Loucy (cell line): ENCODE results near the gene LHCGR.
"Not testable (repeated sequence)": the region's sequence is repeated elsewhere in the genome, so short reads cannot be mapped to it uniquely, and the experiment has no call there.

Experiments
- H2AFZ ChIP-seq: fragments of 200-600 bp; sonication (generic); 2 replicates; pipeline ENCODE4 v1.6.0; 2016; ENCODE audit warnings: antibody characterized with exemption, mild to moderate bottlenecking, low read length, moderate library complexity
- H3F3A ChIP-seq: fragments of 200-600 bp; 2 replicates; pipeline ENCODE4 v1.6.0; 2016; ENCODE audit warnings: antibody characterized with exemption, low read depth, mild to moderate bottlenecking
- H3K27me3 ChIP-seq: fragments of 200-600 bp; sonication (generic); 2 replicates; pipeline ENCODE4 v1.6.1; 2014; ENCODE audit warnings: low read length, mild to moderate bottlenecking; ENCODE audit not compliant: insufficient read depth, poor library complexity, severe bottlenecking
- H3K36me3 ChIP-seq: fragments of 200-600 bp; sonication (generic); 2 replicates; pipeline ENCODE4 v1.6.1; 2016; ENCODE audit warnings: low read length; ENCODE audit not compliant: insufficient read depth
- H3K4me1 ChIP-seq: fragments of 200-600 bp; sonication (generic); 2 replicates; pipeline ENCODE4 v1.5.1; 2014; ENCODE audit warnings: low read length, mild to moderate bottlenecking; ENCODE audit not compliant: insufficient read depth, poor library complexity, severe bottlenecking
- H3K4me2 ChIP-seq: fragments of 200-600 bp; sonication (generic); 2 replicates; pipeline ENCODE4 v1.6.0; 2014; ENCODE audit warnings: antibody characterized with exemption, low read length, low read depth, mild to moderate bottlenecking; ENCODE audit not compliant: poor library complexity, severe bottlenecking
- H3K4me3 ChIP-seq: fragments of 200-600 bp; sonication (generic); 2 replicates; pipeline ENCODE4 v1.5.1; 2014; ENCODE audit warnings: low read length, mild to moderate bottlenecking, mixed read lengths; ENCODE audit not compliant: poor library complexity, severe bottlenecking
- H3K79me2 ChIP-seq: fragments of 200-600 bp; sonication (generic); 2 replicates; pipeline ENCODE4 v1.6.1; 2014; ENCODE audit warnings: low read length; ENCODE audit not compliant: insufficient read depth
- H3K9ac ChIP-seq: fragments of 200-600 bp; sonication (generic); 2 replicates; pipeline ENCODE4 v1.6.0; 2014; ENCODE audit warnings: mild to moderate bottlenecking, low read depth, low read length, moderate library complexity; ENCODE audit not compliant: poor library complexity, severe bottlenecking
- H3K9me2 ChIP-seq: fragments of 200-600 bp; sonication (generic); replicated peaks from 2 replicates; pipeline ENCODE4 v1.6.1; 2016; ENCODE audit warnings: low read depth, low read length, mixed read lengths
- H3K9me3 ChIP-seq: fragments of 200-600 bp; sonication (generic); 2 replicates; pipeline ENCODE4 v1.6.1; 2014; ENCODE audit warnings: mild to moderate bottlenecking, antibody characterized with exemption, low read length, low read depth; ENCODE audit not compliant: insufficient read depth
- H4K20me1 ChIP-seq: fragments of 200-600 bp; sonication (generic); 2 replicates; pipeline ENCODE4 v1.6.0; 2014; ENCODE audit warnings: antibody characterized with exemption, low read length, mild to moderate bottlenecking; ENCODE audit not compliant: insufficient read depth, poor library complexity, severe bottlenecking
- EZH2phosphoT487 ChIP-seq: fragments of 200-600 bp; IDR thresholded peaks from 2 replicates; pipeline ENCODE4 v1.6.1; 2018; ENCODE audit warnings: antibody characterized with exemption, mild to moderate bottlenecking, moderate library complexity, borderline replicate concordance
- TF ChIP-seq, protein P1 (sequence below): fragments of 200-600 bp; sonication (generic); conservative IDR thresholded peaks from 2 replicates; pipeline ENCODE4 v1.5.1; 2014; ENCODE audit warnings: mild to moderate bottlenecking, antibody characterized with exemption, low read length

LHCGR gene

DNA sequence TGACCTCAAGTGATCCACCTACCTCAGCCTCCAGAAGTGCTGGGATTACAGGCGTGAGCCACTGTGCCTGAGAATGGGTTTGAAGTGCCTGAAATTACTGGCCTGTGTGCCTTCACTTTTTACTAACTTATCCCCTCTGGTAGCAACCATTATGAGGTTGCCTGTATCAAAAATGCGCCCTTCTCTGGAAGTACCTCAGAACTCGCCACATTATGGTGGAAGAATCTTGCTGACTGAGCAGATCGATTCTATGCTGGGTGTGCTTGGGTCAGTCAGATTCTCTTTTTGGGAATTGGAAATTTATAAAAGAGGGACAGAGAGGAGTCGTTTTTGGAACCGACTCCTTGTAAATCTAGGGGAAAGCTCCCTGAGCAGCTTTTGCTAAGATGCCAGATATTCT is 8.2 kb downstream of the LHCGR start:
- H2AFZ ChIP-seq: no peak overlapping the region
- H3K9me3 ChIP-seq: no peaks in the 10 kb centered on the region
- no peaks in the 10 kb centered on the region for H3K4me1 ChIP-seq
- H3K4me2 ChIP-seq: no peak overlapping the region
- H3K4me3 ChIP-seq: no peak overlapping the region
- no peaks in the 10 kb centered on the region for H3K79me2 ChIP-seq
- no peak overlapping the region for H3K9ac ChIP-seq
- H3F3A ChIP-seq: no peaks in the 10 kb centered on the region
- no peaks in the 10 kb centered on the region for H3K27me3 ChIP-seq
- TF ChIP-seq, protein P1, sequence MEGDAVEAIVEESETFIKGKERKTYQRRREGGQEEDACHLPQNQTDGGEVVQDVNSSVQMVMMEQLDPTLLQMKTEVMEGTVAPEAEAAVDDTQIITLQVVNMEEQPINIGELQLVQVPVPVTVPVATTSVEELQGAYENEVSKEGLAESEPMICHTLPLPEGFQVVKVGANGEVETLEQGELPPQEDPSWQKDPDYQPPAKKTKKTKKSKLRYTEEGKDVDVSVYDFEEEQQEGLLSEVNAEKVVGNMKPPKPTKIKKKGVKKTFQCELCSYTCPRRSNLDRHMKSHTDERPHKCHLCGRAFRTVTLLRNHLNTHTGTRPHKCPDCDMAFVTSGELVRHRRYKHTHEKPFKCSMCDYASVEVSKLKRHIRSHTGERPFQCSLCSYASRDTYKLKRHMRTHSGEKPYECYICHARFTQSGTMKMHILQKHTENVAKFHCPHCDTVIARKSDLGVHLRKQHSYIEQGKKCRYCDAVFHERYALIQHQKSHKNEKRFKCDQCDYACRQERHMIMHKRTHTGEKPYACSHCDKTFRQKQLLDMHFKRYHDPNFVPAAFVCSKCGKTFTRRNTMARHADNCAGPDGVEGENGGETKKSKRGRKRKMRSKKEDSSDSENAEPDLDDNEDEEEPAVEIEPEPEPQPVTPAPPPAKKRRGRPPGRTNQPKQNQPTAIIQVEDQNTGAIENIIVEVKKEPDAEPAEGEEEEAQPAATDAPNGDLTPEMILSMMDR: no peak
- no peak for TF ChIP-seq EZH2phosphoT487
- no peaks in the 10 kb centered on the region for H4K20me1 ChIP-seq
- H3K9me2 ChIP-seq: no peaks in the 10 kb centered on the region
- H3K36me3 ChIP-seq: no peaks in the 10 kb centered on the region

DNA sequence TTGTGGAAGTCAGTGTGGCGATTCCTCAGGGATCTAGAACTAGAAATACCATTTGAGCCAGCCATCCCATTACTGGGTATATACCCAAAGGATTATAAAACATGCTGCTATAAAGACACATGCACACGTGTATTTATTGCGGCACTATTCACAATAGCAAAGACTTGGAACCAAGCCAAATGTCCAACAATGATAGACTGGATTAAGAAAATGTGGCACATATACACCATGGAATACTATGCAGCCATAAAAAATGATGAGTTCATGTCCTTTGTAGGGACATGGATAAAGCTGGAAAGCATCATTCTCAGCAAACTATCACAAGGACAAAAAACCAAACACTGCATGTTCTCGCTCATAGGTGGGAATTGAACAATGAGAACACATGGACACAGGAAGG is 16.3 kb downstream of the LHCGR start:
- not testable (repeated sequence) for H3K79me2 ChIP-seq, H3K9ac ChIP-seq, H3K4me3 ChIP-seq, H3K4me2 ChIP-seq, H3K36me3 ChIP-seq, H3K27me3 ChIP-seq, H3F3A ChIP-seq, H2AFZ ChIP-seq, H3K4me1 ChIP-seq, H4K20me1 ChIP-seq, H3K9me2 ChIP-seq, H3K9me3 ChIP-seq

DNA sequence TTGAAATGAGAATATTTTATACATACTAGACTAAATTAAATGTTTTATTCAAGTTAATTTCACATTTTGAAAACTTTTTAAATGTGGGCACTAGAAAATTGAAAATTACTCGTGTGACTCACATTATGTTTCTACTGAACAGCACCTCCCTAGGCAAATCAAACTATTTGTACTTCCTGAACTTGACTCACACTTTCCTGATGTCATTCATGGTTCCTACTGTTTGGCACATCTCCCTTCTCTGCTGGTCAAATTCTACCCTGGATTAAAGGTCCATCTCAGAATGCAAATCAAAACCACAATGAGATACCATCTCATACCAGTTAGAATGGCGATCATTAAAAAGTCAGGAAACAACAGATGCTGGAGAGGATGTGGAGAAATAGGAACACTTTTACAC is 16.7 kb downstream of the LHCGR start:
- Histone ChIP-seq H3K9ac (no peak overlapping the region), H3K9me2 (no peaks in the 10 kb centered on the region), H3K9me3 (no peaks in the 10 kb centered on the region), H3K4me2 (no peak overlapping the region), H4K20me1 (no peaks in the 10 kb centered on the region), H3F3A (no peaks in the 10 kb centered on the region), H2AFZ (no peak overlapping the region), H3K4me1 (no peaks in the 10 kb centered on the region), H3K79me2 (no peaks in the 10 kb centered on the region), H3K4me3 (no peak overlapping the region), H3K36me3 (no peaks in the 10 kb centered on the region), H3K27me3 (no peaks in the 10 kb centered on the region)
- TF ChIP-seq, protein P1: no peak
- TF ChIP-seq EZH2phosphoT487: no peak

DNA sequence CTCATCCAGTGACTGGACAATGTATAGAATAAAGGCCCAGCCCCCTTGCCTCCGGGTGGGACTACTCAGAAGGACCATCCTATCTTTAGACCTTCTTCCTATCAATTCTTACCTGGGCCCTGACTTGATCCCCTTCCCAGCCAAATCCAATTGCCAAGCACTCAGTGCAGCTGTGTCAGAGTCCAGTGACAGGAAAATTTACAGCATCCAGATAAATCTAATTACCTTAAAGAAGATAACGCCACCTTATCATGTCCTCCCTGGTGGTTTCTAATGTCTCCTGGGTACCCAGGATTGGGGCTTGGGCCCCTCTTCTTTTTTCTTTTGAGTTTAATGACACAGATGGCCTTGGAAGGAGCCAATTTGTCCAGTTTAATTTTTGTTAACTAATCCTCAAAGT is 19.3 kb downstream of the LHCGR start:
- Histone ChIP-seq H3K4me2 (no peak overlapping the region), H3K4me3 (no peak overlapping the region), H3K36me3 (no peaks in the 10 kb centered on the region), H3F3A (no peaks in the 10 kb centered on the region), H3K79me2 (no peaks in the 10 kb centered on the region), H3K9me3 (no peaks in the 10 kb centered on the region), H3K4me1 (no peaks in the 10 kb centered on the region), H4K20me1 (no peaks in the 10 kb centered on the region), H2AFZ (no peak overlapping the region), H3K9ac (no peak overlapping the region), H3K27me3 (no peaks in the 10 kb centered on the region), H3K9me2 (no peaks in the 10 kb centered on the region)
- TF ChIP-seq, protein P1: no peak
- no peak for TF ChIP-seq EZH2phosphoT487
